GM12878 (cell line): ENCODE data around the gene MZB1. TPM values are rescaled to one million over a fixed set of nuclear protein-coding genes. Genes with fewer than 3 reads are reported as not detected.

Experiments
- ATAC-seq: fragments of 200-7000 bp; cut with Tn5 transposase; 3 replicates; pipeline ENCODE4 v1.9.1; 2020; ENCODE audit warnings: mild to moderate bottlenecking, moderate library complexity
- BruUV-seq: library from RNA; stranded (reverse); fragments of 400-500 nt; replicated peaks from 2 replicates; lab custom pipeline; 2021; lab: Mats Ljungman, UMichigan
- CTCF ChIA-PET: fragments of 300-600 bp; sonication (Branson Sonifier 250); formaldehyde crosslinking; extraction: SDS; loops from one replicate; lab custom pipeline; 2021; ENCODE audit warnings: inconsistent platforms; lab: Yijun Ruan, JAX
- POLR2A ChIA-PET: fragments of 350-600 bp; formaldehyde crosslinking; extraction: SDS; loops from one replicate; lab custom pipeline; 2021; ENCODE audit warnings: inconsistent platforms; lab: Charles Lee
- RAD21 ChIA-PET: fragments of 300-600 bp; sonication (Branson Sonifier 250); formaldehyde crosslinking; loops from one replicate; lab custom pipeline; 2023; ENCODE audit warnings: antibody characterized with exemption; ENCODE audit not compliant: unreplicated experiment; lab: Charles Lee
- SMC1A ChIA-PET: fragments of 300-600 bp; sonication (Branson Sonifier 250); formaldehyde crosslinking; loops from one replicate; lab custom pipeline; 2023; ENCODE audit not compliant: unreplicated experiment, uncharacterized antibody; lab: Charles Lee
- DNase-seq: peaks from one replicate; pipeline ENCODE4 v3.0.0-alpha.2; 2011; ENCODE audit warnings: low read depth, low spot score
- FAIRE-seq: peaks from 3 replicates; lab custom pipeline; 2011; peaks lifted over from hg19 to GRCh38; lab: Jason Lieb, UNC
- H2AFZ ChIP-seq: 2 replicates; pipeline ENCODE4 v1.6.0; 2011; ENCODE audit warnings: low read depth, low read length, control low read depth; ENCODE audit not compliant: control insufficient read depth
- H3K27ac ChIP-seq: 2 replicates; pipeline ENCODE4 v1.5.1; 2011; ENCODE audit warnings: control low read depth; ENCODE audit not compliant: control insufficient read depth, insufficient read depth
- H3K27me3 ChIP-seq, 2 experiments: replicated peaks in 1 of 2; 2 replicates each; pipeline versions ENCODE4 v1.6.0 to v1.6.1; 2011; ENCODE audit warnings: low read length in 1 of 2; ENCODE audit not compliant: control insufficient read depth in 2 of 2, insufficient read depth in 2 of 2
- H3K36me3 ChIP-seq, 2 experiments: 2 replicates each; pipeline ENCODE4 v1.5.1; 2011; ENCODE audit warnings: low read length in 1 of 2; ENCODE audit not compliant: control insufficient read depth in 2 of 2, insufficient read depth in 2 of 2
- H3K4me1 ChIP-seq: 2 replicates; pipeline ENCODE4 v1.6.1; 2011; ENCODE audit warnings: mild to moderate bottlenecking, low read length, moderate library complexity, mixed read lengths; ENCODE audit not compliant: control insufficient read depth, insufficient read depth
- H3K4me2 ChIP-seq: 2 replicates; pipeline ENCODE4 v1.6.0; 2011; ENCODE audit warnings: control low read depth; ENCODE audit not compliant: control insufficient read depth, insufficient read depth
- H3K4me3 ChIP-seq: fragments of 200-600 bp; sonication (generic); 2 replicates; pipeline ENCODE4 v1.5.1; 2016
- H3K79me2 ChIP-seq: 2 replicates; pipeline ENCODE4 v1.6.0; 2011; ENCODE audit warnings: low read length; ENCODE audit not compliant: control insufficient read depth, insufficient read depth
- H3K9ac ChIP-seq: 2 replicates; pipeline ENCODE4 v1.8.0; 2011; ENCODE audit warnings: low read length, control low read depth, mixed read lengths; ENCODE audit not compliant: control insufficient read depth, insufficient read depth
- H3K9me3 ChIP-seq: replicated peaks from 3 replicates; pipeline ENCODE4 v1.5.1; 2011; ENCODE audit warnings: mild to moderate bottlenecking, low read length; ENCODE audit not compliant: control insufficient read depth, insufficient read depth
- H4K20me1 ChIP-seq: 2 replicates; pipeline ENCODE4 v1.6.0; 2011; ENCODE audit not compliant: control insufficient read depth, insufficient read depth
- CHD2 ChIP-seq: IDR thresholded peaks from 2 replicates; pipeline ENCODE4 v1.6.1; 2011; ENCODE audit warnings: low read depth, low read length, improper control_type of control experiment, borderline replicate concordance
- MEF2B ChIP-seq: fragments of 450-650 bp; IDR thresholded peaks from 2 replicates; pipeline ENCODE4 v1.6.1; 2018; ENCODE audit warnings: mild to moderate bottlenecking, moderate library complexity; ENCODE audit not compliant: partially characterized antibody, poor library complexity, severe bottlenecking
- MXI1 ChIP-seq: fragments of 150-350 bp; IDR thresholded peaks from 2 replicates; pipeline ENCODE4 v1.6.1; 2011; ENCODE audit warnings: low read depth, mild to moderate bottlenecking, inconsistent platforms, low read length, improper control_type of control experiment
- POLR2AphosphoS2 ChIP-seq: IDR thresholded peaks from 2 replicates; pipeline ENCODE4 v1.6.1; 2011; ENCODE audit warnings: low read depth, mild to moderate bottlenecking, low read length, improper control_type of control experiment, moderate library complexity
- SREBF1 ChIP-seq: IDR thresholded peaks from 2 replicates; pipeline ENCODE4 v1.6.1; 2012; ENCODE audit warnings: mild to moderate bottlenecking, low read length
- ZNF384 ChIP-seq: IDR thresholded peaks from 2 replicates; pipeline ENCODE4 v1.6.1; 2012; ENCODE audit warnings: low read depth, mild to moderate bottlenecking, low read length, improper control_type of control experiment, borderline replicate concordance
- WGBS: methylation state at CpG from one replicate; pipeline ENCODE4 v1.1.6; 2016; ENCODE audit warnings: low lambda C conversion rate; ENCODE audit not compliant: insufficient replicate concordance, insufficient coverage; ENCODE audit errors: missing lambda C conversion rate; 5-methylcytosine and 5-hydroxymethylcytosine counted together
- in situ Hi-C: fragments of 300-500 bp; cut with MboI; formaldehyde crosslinking; loops from 9 replicates; pipeline ENCODE4 v1.14.3; 2018; ENCODE audit warnings: mixed read lengths
- intact Hi-C: fragments of 100-400 bp; cut with micrococcal nuclease; formaldehyde crosslinking; loops from one replicate; pipeline ENCODE4 v1.14.2; 2022; ENCODE audit not compliant: unreplicated experiment
- polyA plus RNA-seq, 11 experiments: library from polyadenylated mRNA; depleted of rRNA in 4 of 11; unstranded in 6 of 11; stranded (reverse) in 5 of 11; fragments of >200 nt; fragmentation: Nextera tagmentation in 4 of 11; fragmentation: Illumina TruSeq in 1 of 11; extraction: Ambion mirVana in 4 of 11; extraction: Trizol in 1 of 11; gene quantifications; 1 replicate in 1 of 11; 2 replicates in 10 of 11; pipeline versions ENCODE4 v1.2.1 to v1.2.3, GENCODE V29; 2011 to 2016; ENCODE audit warnings: inconsistent platforms in 2 of 11, missing spikeins in 2 of 11, low read depth in 1 of 11
- total RNA-seq, 4 experiments: library from RNA; depleted of rRNA in 3 of 4; stranded (reverse); fragments of >200 nt in 3 of 4; fragmentation: Illumina TruSeq in 1 of 4; extraction: Trizol in 1 of 4; gene quantifications; 2 replicates each; pipeline versions ENCODE4 v1.2.1 to v1.2.3, GENCODE V29; 2013 to 2021
- TF ChIP-seq, protein P1 (sequence below): fragments of 450-650 bp; conservative IDR thresholded peaks from 2 replicates; pipeline ENCODE4 v1.6.1; 2017; ENCODE audit warnings: mild to moderate bottlenecking, moderate library complexity
- TF ChIP-seq, protein P2 (sequence below): fragments of 450-650 bp; IDR thresholded peaks from 2 replicates; pipeline ENCODE4 v1.6.1; 2016; ENCODE audit warnings: mild to moderate bottlenecking

Gene MZB1
- total and polyA plus RNA-seq, 10 of the 15 experiments (the other 5 are each of a cell fraction or from before 2014, with no cell fraction given) = 19.3 to 406 (median 188) TPM

- ATAC-seq = no peak
- Histone ChIP-seq H3K4me3 (no peak overlapping the region), H3K27me3 (no peaks in the 10 kb centered on the region), H3K9me3 (no peaks in the 10 kb centered on the region), H3K9ac (no peak overlapping the region), H3K27ac (no peak overlapping the region), H3K79me2 (no peaks in the 10 kb centered on the region), H2AFZ (no peak overlapping the region), H3K4me2 (no peak overlapping the region), H4K20me1 (no peaks in the 10 kb centered on the region), H3K36me3 (no peaks in the 10 kb centered on the region), H3K4me1 (peaks cover 21% of the 10 kb centered on the region)
- no peak for DNase-seq
- FAIRE-seq = no peak
- SMC1A ChIA-PET = interaction anchor here (1.1 to 2.2 kb wide), 4 partner anchors 10 to 104 kb away, joined by 3 to 19 read pairs (median 6); no protein-coding TSS in a partner anchor
- TF ChIP-seq CHD2 = no peak
- no TSS peak for BruUV-seq
- POLR2A ChIA-PET = interaction anchor here (1.2 kb wide), 3 partner anchors 9 to 25 kb away, joined by 3 to 4 read pairs (median 4); no protein-coding TSS in a partner anchor
- intact Hi-C loops = no loop called here
- RAD21 ChIA-PET = no interaction called here
- in situ Hi-C loops = no loop called here
- CTCF ChIA-PET = interaction anchor here (1.2 to 3.8 kb wide), 2 partner anchors 9 to 100 kb away, joined by 5 to 24 read pairs; no protein-coding TSS in a partner anchor
- WGBS = 88% methylated on average over 6 of the region's 6 CpGs
Measured at GRCh38 chr5:139413153-139413552, 23.4 kb upstream of the MZB1 start.

- H3K4me2 ChIP-seq = no peak overlapping the region
- no peak overlapping the region for H2AFZ ChIP-seq
- SMC1A ChIA-PET = interaction anchor here (0.6 to 1.6 kb wide), 9 partner anchors 10 to 138 kb away, joined by 3 to 8 read pairs (median 4); no protein-coding TSS in a partner anchor
- H3K4me3 ChIP-seq = no peak overlapping the region
- H3K36me3 ChIP-seq = no peaks in the 10 kb centered on the region
- in situ Hi-C loops (no loop called here), intact Hi-C loops (no loop called here)
- RAD21 ChIA-PET = no interaction called here
- 77% methylated on average over 17 of the region's 17 CpGs for WGBS
- no peaks in the 10 kb centered on the region for H4K20me1 ChIP-seq
- no TSS peak for BruUV-seq
- H3K9ac ChIP-seq = no peak overlapping the region
- H3K4me1 ChIP-seq = peaks cover 30% of the 10 kb centered on the region
- DNase-seq (no peak), FAIRE-seq (no peak), ATAC-seq (no peak)
- H3K27me3 ChIP-seq = no peaks in the 10 kb centered on the region
- H3K9me3 ChIP-seq = no peaks in the 10 kb centered on the region
- POLR2A ChIA-PET = interaction anchor here (0.7 to 2.8 kb wide), 6 partner anchors 9 to 241 kb away, joined by 3 to 7 read pairs (median 3); no protein-coding TSS in a partner anchor
- H3K79me2 ChIP-seq = no peaks in the 10 kb centered on the region
- CTCF ChIA-PET = interaction anchor here (1.3 to 3.1 kb wide), 4 partner anchors 9 to 202 kb away, joined by 5 to 18 read pairs (median 8); no protein-coding TSS in a partner anchor
- no peak overlapping the region for H3K27ac ChIP-seq
- TF ChIP-seq, protein P1, sequence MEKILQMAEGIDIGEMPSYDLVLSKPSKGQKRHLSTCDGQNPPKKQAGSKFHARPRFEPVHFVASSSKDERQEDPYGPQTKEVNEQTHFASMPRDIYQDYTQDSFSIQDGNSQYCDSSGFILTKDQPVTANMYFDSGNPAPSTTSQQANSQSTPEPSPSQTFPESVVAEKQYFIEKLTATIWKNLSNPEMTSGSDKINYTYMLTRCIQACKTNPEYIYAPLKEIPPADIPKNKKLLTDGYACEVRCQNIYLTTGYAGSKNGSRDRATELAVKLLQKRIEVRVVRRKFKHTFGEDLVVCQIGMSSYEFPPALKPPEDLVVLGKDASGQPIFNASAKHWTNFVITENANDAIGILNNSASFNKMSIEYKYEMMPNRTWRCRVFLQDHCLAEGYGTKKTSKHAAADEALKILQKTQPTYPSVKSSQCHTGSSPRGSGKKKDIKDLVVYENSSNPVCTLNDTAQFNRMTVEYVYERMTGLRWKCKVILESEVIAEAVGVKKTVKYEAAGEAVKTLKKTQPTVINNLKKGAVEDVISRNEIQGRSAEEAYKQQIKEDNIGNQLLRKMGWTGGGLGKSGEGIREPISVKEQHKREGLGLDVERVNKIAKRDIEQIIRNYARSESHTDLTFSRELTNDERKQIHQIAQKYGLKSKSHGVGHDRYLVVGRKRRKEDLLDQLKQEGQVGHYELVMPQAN = no peak
- TF ChIP-seq, protein P2, sequence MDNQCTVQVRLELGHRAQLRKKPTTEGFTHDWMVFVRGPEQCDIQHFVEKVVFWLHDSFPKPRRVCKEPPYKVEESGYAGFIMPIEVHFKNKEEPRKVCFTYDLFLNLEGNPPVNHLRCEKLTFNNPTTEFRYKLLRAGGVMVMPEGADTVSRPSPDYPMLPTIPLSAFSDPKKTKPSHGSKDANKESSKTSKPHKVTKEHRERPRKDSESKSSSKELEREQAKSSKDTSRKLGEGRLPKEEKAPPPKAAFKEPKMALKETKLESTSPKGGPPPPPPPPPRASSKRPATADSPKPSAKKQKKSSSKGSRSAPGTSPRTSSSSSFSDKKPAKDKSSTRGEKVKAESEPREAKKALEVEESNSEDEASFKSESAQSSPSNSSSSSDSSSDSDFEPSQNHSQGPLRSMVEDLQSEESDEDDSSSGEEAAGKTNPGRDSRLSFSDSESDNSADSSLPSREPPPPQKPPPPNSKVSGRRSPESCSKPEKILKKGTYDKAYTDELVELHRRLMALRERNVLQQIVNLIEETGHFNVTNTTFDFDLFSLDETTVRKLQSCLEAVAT = no peak
- TF ChIP-seq MXI1 (no peak), SREBF1 (no peak), ZNF384 (no peak), MEF2B (no peak), POLR2AphosphoS2 (no peak)
Measured at GRCh38 chr5:139410993-139411828, 21.5 kb upstream of the MZB1 start.
